ENCODE data around the gene PDK2.

DNA sequence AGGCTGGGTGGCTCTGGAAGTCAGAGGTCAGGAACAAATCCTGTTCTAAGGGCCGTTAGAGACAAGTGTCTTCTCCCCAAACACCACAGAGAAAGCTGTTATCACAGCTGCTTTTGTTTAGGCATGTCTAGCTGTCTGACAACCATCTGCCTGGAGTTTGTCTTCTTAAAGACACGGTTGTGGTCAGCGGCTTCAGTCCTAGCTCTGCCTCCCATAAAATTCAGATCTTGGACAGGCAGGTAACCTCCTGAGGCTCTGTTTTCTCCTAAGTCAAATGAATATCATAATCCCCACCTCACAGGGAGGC lies 41.5 kb upstream of the PDK2 start:
- no peak for TF ChIP-seq HDAC6 (IDR thresholded peaks at IDR 0.05; ENCODE audit: low read depth, low read length)
- no peak for TF ChIP-seq TCF7L2 (IDR thresholded peaks at IDR 0.05; ENCODE audit: low read depth, low read length)
- TF ChIP-seq, protein P1, sequence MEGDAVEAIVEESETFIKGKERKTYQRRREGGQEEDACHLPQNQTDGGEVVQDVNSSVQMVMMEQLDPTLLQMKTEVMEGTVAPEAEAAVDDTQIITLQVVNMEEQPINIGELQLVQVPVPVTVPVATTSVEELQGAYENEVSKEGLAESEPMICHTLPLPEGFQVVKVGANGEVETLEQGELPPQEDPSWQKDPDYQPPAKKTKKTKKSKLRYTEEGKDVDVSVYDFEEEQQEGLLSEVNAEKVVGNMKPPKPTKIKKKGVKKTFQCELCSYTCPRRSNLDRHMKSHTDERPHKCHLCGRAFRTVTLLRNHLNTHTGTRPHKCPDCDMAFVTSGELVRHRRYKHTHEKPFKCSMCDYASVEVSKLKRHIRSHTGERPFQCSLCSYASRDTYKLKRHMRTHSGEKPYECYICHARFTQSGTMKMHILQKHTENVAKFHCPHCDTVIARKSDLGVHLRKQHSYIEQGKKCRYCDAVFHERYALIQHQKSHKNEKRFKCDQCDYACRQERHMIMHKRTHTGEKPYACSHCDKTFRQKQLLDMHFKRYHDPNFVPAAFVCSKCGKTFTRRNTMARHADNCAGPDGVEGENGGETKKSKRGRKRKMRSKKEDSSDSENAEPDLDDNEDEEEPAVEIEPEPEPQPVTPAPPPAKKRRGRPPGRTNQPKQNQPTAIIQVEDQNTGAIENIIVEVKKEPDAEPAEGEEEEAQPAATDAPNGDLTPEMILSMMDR (IDR thresholded peaks at IDR 0.05 in 2 of 3, conservative IDR thresholded peaks at IDR 0.05 in 1 of 3; ENCODE audit: insufficient read depth in 2 of 3, low read depth in 1 of 3, low read length in 3 of 3), result no peak
- no peak for TF ChIP-seq EZH2 (IDR thresholded peaks at IDR 0.05; ENCODE audit: borderline replicate concordance, low read depth, low read length)
- no peak for TF ChIP-seq RBBP5 (IDR thresholded peaks at IDR 0.05; ENCODE audit: borderline replicate concordance, insufficient read depth, low read length, poor library complexity, severe bottlenecking)

Data from K562 (cell line).